ENCODE results near the gene ERGIC2.

The ERGIC2 gene

GRCh38 chr12:29376118-29376517 is 4.9 kb downstream of the ERGIC2 start:
- no peak for DNase-seq (ENCODE audit: low read depth in 1 of 2, low spot score in 1 of 2)

DNA sequence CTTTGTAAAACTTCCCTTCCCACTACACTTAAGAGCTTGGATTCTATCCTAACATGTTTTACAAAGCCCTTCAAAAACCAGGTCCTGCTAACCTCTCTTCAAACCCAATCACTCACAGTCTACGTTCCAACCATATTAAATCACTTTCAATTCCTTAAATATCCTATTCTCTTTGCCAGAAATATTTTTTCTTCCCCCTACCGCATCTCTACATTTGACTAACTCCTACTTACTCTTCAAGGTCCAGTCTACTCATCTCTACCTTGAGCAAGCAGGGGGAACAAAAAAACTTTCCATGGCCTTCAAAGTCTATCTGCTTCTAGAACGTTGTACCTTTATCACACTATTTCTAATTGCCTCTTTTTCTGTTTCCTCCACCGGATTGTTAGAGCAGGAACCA is 6.1 kb downstream of the ERGIC2 start:
- DNase-seq (ENCODE audit: low read depth in 1 of 2, low spot score in 1 of 2): no peak

DNA sequence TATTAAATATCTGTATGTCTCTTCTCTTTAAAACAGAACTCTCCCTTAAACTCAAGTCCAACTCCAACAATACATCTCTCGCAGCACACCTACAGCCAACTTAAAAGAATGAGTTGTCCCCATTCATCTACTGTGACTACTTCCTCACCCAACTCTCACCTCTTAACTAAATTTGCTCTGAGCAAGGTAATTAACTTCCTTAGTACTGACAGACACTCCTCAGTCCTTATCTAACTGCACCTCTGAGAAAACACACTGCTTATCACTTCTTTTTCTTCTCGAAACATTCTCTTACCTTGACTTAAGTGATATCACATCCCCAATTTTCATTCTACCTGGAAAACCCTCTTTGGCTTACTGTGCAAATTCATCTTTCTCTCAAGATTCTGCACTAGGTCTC is 7.0 kb downstream of the ERGIC2 start:
- DNase-seq (ENCODE audit: low read depth in 1 of 2, low spot score in 1 of 2): no peak

DNA sequence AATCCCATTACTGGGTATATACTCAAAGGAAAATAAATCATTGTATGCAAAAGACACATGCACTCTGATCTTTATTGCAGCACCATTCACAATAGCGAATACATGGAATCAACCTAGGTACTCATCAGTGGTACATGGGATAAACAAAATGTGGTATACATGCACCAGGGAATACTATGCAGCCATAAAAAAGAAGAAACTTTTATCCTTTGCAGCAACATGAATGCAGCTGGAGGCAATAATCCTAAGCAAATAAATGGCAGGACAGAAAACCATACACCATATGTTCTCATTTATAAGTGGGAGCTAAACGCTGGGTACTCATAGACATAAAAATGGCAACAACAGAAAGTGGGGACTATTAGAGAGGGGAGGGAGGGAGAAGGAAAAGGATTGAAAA is 15.9 kb downstream of the ERGIC2 start:
- no peak for DNase-seq (ENCODE audit: low read depth in 1 of 2, low spot score in 1 of 2)

- no peak for DNase-seq (ENCODE audit: low read depth in 1 of 2, low spot score in 1 of 2)
Observed at GRCh38 chr12:29354954-29355353, 26.0 kb downstream of the ERGIC2 start.

DNA sequence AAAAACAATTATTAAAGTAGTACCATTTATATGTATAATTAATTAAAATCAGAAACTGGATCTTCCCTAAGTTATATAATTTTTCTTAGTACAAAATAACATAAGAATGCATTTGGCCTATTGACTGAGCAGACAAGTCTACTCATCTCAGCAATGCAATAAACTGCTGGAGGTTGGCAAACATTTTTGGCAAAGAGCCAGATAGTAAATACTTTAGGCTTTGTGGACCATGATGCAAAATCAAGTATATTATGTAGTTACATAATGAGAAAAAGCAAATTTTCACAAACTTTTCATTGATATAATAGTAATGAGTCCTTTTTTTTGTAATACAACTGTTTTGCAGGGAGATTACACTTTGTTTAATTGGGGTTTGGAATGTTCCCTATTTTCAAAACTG is 30.9 kb downstream of the ERGIC2 start:
- no peak for DNase-seq (ENCODE audit: low read depth in 1 of 2, low spot score in 1 of 2)

GRCh38 chr12:29346769-29347421 is 34.1 kb downstream of the ERGIC2 start:
- no peak for DNase-seq (ENCODE audit: low read depth in 1 of 2, low spot score in 1 of 2)

GRCh38 chr12:29343022-29343799 is 37.8 kb downstream of the ERGIC2 start:
- no peak for DNase-seq (ENCODE audit: low read depth in 1 of 2, low spot score in 1 of 2)

GRCh38 chr12:29337325-29337724 is 43.6 kb downstream of the ERGIC2 start:
- DNase-seq (ENCODE audit: low read depth in 1 of 2, low spot score in 1 of 2): no peak

DNA sequence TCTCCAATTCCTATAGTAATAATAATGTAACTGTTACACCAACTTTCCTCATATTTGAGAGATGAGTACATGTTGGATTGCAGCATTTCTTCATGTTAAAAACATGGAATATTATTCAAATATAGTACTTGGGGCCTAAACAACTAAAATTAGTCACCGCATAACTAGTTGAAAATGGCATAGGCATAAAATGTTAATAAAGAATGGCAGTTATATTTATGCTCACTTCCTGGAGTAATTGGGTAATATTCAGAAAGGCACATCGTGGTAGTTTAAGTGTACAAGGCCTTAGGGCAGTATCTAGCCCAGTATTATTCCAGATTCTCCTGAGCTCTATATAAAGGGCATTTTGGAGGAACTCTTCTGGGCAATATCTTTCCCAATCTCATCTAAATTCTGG is 46.0 kb downstream of the ERGIC2 start:
- no peak for DNase-seq (ENCODE audit: low read depth in 1 of 2, low spot score in 1 of 2)

DNA sequence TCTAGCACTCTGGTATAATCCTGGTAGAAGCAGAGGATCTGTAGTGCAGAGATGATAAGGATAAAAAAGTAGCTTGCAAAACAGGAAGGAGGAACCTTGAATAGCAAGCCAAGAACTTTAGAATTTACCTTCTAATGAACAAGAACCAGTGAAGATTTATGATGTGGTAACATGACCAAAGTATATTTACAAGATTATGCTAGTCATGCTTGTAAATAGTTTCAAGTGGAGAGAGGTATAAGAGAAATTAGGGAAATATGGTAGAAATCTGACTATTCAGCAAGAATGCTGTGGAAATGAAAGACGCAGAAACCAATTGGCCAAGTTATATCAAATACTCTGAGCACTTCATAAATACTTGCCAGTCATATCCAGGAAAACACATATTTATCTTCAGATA is 47.8 kb downstream of the ERGIC2 start:
- DNase-seq (ENCODE audit: low read depth in 1 of 2, low spot score in 1 of 2): no peak

DNA sequence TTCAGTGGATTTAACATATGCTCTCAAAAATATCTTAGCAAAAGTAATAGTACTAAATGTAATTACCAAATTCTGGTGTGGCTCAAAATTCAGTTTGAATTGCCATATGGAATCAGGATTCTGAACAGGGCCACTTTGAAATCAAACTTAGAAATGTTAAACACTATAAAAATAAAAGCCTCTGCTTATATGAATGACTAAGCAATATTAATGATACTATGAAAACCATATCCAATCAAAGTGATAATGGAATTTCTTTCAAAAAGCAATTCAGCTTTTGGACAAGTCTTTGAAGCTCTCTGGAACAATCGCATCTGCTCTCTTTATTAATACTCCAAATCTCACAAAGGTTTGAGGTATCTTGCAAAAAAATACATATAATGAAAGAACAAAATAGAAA is 51.6 kb downstream of the ERGIC2 start:
- no peak for DNase-seq (ENCODE audit: low read depth in 1 of 2, low spot score in 1 of 2)

DNA sequence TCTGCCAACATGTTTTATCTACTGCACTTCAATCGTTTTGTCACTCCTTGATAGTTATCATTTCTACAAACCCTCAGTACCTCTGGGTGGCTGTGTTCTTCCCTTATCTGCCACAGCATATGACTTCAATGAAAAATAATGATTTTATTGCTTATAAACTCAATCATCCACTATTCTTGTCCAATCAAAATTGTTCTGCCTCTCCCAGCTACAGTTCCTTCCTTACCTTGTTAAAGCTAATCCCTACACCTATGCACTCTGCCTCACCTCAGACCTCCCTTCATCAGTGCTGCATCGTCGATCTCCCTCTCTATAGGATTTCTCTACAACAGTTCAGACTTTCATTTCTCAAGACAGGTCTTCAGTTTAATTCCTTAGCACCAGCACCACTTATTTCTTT is 58.8 kb downstream of the ERGIC2 start:
- DNase-seq (ENCODE audit: low read depth in 1 of 2, low spot score in 1 of 2): no peak

DNA sequence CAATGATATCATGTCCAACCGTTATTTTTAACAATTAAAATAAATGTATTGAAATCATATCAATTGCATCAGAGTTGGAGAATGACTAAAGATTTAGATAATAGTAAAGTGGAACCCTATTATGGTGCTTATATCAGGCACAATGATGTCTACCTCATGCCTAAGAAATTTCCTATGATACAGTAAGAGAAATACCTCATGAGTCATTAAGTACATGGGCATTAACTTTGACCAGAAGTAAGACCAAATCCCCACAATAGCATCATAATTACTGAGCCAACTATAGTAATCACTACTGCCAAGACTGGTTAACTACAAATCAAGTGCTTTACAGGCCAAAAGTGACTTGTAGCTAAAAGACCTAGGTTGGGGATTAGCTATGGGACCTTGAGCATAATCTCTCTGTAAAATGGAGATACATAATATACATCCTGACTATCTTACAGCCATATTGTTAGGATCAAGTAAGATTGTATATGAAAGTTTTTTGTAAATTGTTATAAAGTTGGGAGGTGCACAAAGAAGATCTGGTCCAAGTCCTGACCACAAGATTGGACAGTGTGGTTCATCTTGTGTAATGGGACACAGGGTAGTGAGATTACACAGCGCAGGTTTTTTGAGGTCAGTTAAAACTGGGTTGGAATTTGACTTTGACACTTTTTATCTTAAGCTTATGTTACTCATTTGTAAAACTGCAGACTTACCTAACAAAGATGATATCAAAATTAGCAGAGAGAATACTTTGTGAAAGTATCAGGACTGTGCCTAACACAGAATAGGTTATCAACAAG is 60.5 kb downstream of the ERGIC2 start:
- DNase-seq (ENCODE audit: low read depth in 1 of 2, low spot score in 1 of 2): no peak

- no peak for DNase-seq (ENCODE audit: low read depth in 1 of 2, low spot score in 1 of 2)
Observed at GRCh38 chr12:29317556-29318363, 63.2 kb downstream of the ERGIC2 start.

- no peak for DNase-seq (ENCODE audit: low read depth in 1 of 2, low spot score in 1 of 2)
Observed at GRCh38 chr12:29316752-29317151, 64.2 kb downstream of the ERGIC2 start.

GRCh38 chr12:29314416-29314815 is 66.6 kb downstream of the ERGIC2 start:
- no peak for DNase-seq (ENCODE audit: low read depth in 1 of 2, low spot score in 1 of 2)

DNA sequence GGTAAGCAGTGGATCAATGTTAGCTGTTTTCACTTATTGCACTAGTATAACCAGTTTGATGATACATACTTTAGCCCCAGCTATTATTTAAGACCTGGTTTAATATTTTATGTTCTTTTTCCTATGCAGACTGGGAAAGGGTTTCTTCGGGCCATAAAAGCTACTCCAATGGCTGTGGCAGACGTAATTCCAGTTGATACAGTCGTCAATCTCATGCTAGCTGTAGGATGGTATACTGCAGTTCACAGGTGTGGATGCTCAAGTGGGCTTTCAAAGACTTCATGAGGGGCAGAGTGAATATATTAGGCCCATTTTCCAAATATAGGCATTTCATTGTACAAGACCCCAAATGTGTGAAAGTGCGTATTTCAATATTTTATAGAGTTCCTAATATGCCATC is 70.1 kb downstream of the ERGIC2 start:
- no peak for DNase-seq (ENCODE audit: low read depth in 1 of 2, low spot score in 1 of 2)

DNA sequence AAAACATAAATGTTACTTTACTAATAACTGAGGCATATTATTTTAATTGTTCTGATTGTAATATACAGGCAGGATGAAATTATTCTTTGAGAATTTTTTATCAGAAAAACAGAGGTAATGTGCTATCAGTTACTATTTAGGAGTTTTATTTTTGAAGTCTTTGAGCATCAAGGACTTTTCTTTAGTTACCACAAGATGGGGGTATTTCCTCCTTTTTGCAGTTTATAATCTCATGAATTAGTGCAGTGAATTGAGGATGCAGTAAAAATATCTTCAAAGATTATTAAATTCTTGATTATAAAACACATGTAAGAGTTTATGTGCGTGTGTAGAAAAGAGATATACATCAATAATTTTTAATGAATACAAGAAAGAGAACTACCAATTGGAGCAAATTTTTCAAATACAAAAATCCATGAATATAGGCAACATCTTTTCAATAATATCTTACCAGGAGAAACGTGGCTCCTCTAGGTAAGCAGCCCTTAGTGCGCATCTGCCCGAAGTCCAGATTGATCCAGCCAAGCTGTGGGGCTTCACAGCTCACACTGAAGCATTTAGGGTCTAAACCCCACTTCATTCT is 71.6 kb downstream of the ERGIC2 start:
- DNase-seq (ENCODE audit: low read depth in 1 of 2, low spot score in 1 of 2): no peak

DNA sequence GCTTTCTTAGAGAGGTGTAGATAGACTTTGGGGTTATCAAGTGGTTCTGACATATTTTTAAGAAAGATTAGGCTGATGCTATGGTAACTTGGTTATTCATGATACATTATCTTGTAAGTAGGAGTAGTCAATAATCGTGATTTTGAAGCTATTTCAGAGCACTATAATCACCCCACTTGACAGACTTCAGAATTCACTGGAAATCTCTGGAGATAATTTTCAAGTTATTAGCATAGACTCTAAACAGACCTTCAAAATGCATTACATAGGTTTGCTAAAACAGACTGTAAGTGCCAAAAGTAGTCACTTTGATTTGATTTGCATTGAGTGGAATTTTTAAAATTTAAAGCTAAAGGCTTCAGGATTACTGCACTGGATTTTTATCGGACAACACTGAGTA is 74.3 kb downstream of the ERGIC2 start:
- no peak for DNase-seq (ENCODE audit: low read depth in 1 of 2, low spot score in 1 of 2)

GRCh38 chr12:29306266-29306665 is 74.7 kb downstream of the ERGIC2 start:
- DNase-seq (ENCODE audit: low read depth in 1 of 2, low spot score in 1 of 2): no peak

All from activated T-helper 1 cell treated with anti-CD3 and anti-CD28 coated beads, Interleukin-2, amount 50 U/mL, for 16 hours (primary cell).